Measurements from ENCODE around the gene ACTR2. TPM values are rescaled to one million over a fixed set of nuclear protein-coding genes. Genes with fewer than 3 reads are reported as not detected.
"Not testable (repeated sequence)": the region's sequence is repeated elsewhere in the genome, so short reads cannot be mapped to it uniquely, and the experiment has no call there.

The ACTR2 gene
- total RNA-seq, 3 donors from 2014 or later = 235 to 273 (median 268) TPM

- intact Hi-C loops (cut with DNase I, micrococcal nuclease) = no loop called here
- TF ChIP-seq CTCF (IDR thresholded peaks at IDR 0.05) = no peak
- no peaks in the 10 kb centered on the region for H3K9me3 ChIP-seq
- peaks cover 9% of the 10 kb centered on the region for H3K4me1 ChIP-seq (ENCODE audit: low read depth)
- ATAC-seq (no peak), DNase-seq (no peak)
- H3K4me3 ChIP-seq = no peak overlapping the region
- no peaks in the 10 kb centered on the region for H3K36me3 ChIP-seq (ENCODE audit: low read depth)
Measured at GRCh38 chr2:65255356-65255755, 27.7 kb downstream of the ACTR2 start.

GRCh38 chr2:65256054-65256453 is 28.4 kb downstream of the ACTR2 start:
- Histone ChIP-seq H3K4me3 (no peak overlapping the region), H3K4me1 (ENCODE audit: low read depth) (peaks cover 9% of the 10 kb centered on the region), H3K9me3 (no peaks in the 10 kb centered on the region), H3K36me3 (ENCODE audit: low read depth) (no peaks in the 10 kb centered on the region)
- TF ChIP-seq CTCF (IDR thresholded peaks at IDR 0.05) = no peak
- intact Hi-C loops (cut with DNase I, micrococcal nuclease) = no loop called here
- DNase-seq (no peak), ATAC-seq (no peak)

GRCh38 chr2:65257866-65258265 is 30.2 kb downstream of the ACTR2 start:
- H3K4me3 ChIP-seq; H3K9me3 ChIP-seq; ATAC-seq; intact Hi-C loops (cut with DNase I, micrococcal nuclease); H3K4me1 ChIP-seq (ENCODE audit: low read depth); H3K36me3 ChIP-seq (ENCODE audit: low read depth); DNase-seq: not testable (repeated sequence)

- ATAC-seq = no peak
- no peak overlapping the region for H3K4me3 ChIP-seq
- peaks cover under 1% of the 10 kb centered on the region for H3K4me1 ChIP-seq (ENCODE audit: low read depth)
- DNase-seq = no peak
- no peak for TF ChIP-seq CTCF (IDR thresholded peaks at IDR 0.05)
- intact Hi-C loops (cut with DNase I, micrococcal nuclease) = no loop called here
- H3K9me3 ChIP-seq = no peaks in the 10 kb centered on the region
- no peaks in the 10 kb centered on the region for H3K36me3 ChIP-seq (ENCODE audit: low read depth)
Measured at GRCh38 chr2:65261676-65262075, 34.0 kb downstream of the ACTR2 start.

GRCh38 chr2:65263262-65263661 is 35.6 kb downstream of the ACTR2 start:
- Histone ChIP-seq H3K4me3 (no peak overlapping the region), H3K9me3 (no peaks in the 10 kb centered on the region), H3K4me1 (ENCODE audit: low read depth) (peaks cover 6% of the 10 kb centered on the region), H3K36me3 (ENCODE audit: low read depth) (no peaks in the 10 kb centered on the region)
- no peak for DNase-seq
- no peak for TF ChIP-seq CTCF (IDR thresholded peaks at IDR 0.05)
- ATAC-seq = no peak
- intact Hi-C loops (cut with DNase I, micrococcal nuclease) = no loop called here

- ATAC-seq = no peak
- intact Hi-C loops (cut with DNase I, micrococcal nuclease) = loop anchor here in 1 of 2 donors (2.0 kb wide), 1 partner anchor 289 kb away; no protein-coding TSS in a partner anchor
- no peaks in the 10 kb centered on the region for H3K9me3 ChIP-seq
- no peaks in the 10 kb centered on the region for H3K36me3 ChIP-seq (ENCODE audit: low read depth)
- no peak for DNase-seq
- H3K4me1 ChIP-seq (ENCODE audit: low read depth) = peaks cover 6% of the 10 kb centered on the region
- no peak for TF ChIP-seq CTCF (IDR thresholded peaks at IDR 0.05)
- no peak overlapping the region for H3K4me3 ChIP-seq
Measured at GRCh38 chr2:65263986-65264385, 36.4 kb downstream of the ACTR2 start.
